C4-2B (cell line): Measurements from ENCODE around the gene IFT80.

ENCODE experiments used
- CTCF ChIP-seq: fragments of 450-650 bp; conservative IDR thresholded peaks from 2 replicates; pipeline ENCODE4 v1.5.1; 2017; ENCODE audit warnings: mild to moderate bottlenecking
- ZFX ChIP-seq: fragments of 450-650 bp; IDR thresholded peaks from 2 replicates; pipeline ENCODE4 v1.6.1; 2017

- TF ChIP-seq CTCF (no peak), ZFX (no peak)
These were observed 151.3 kb downstream of the IFT80 start for GRCh38 chr3:160247766-160248165.
